T follicular helper cell (primary cell): Measurements from ENCODE around the gene MYBPHL.
"Not testable (repeated sequence)": the region's sequence is repeated elsewhere in the genome, so short reads cannot be mapped to it uniquely, and the experiment has no call there.

Experiments used
- DNase-seq: peaks from one replicate; pipeline ENCODE4 v3.0.0-alpha.2; 2020; ENCODE audit warnings: low read depth

The MYBPHL gene

GRCh38 chr1:109307274-109308021 is 637 bp upstream of the MYBPHL start:
- DNase-seq, result no peak

- DNase-seq, result not testable (repeated sequence)
Observed at GRCh38 chr1:109305991-109306390, 820 bp downstream of the MYBPHL start.

GRCh38 chr1:109304226-109304920 is 2.4 kb downstream of the MYBPHL start:
- DNase-seq, result no peak

GRCh38 chr1:109301874-109302273 is 4.9 kb downstream of the MYBPHL start:
- DNase-seq, result no peak

GRCh38 chr1:109300650-109301151 is 6.1 kb downstream of the MYBPHL start:
- DNase-seq, result no peak

GRCh38 chr1:109299558-109300343 is 7.1 kb downstream of the MYBPHL start:
- no peak for DNase-seq

GRCh38 chr1:109298666-109299557 is 7.9 kb downstream of the MYBPHL start:
- no peak for DNase-seq

- no peak for DNase-seq
Observed at GRCh38 chr1:109296782-109297181, 10.0 kb downstream of the MYBPHL start.

- DNase-seq, result no peak
Observed at GRCh38 chr1:109295712-109296415, 10.9 kb downstream of the MYBPHL start.

GRCh38 chr1:109294481-109294880 is 12.3 kb downstream of the MYBPHL start:
- DNase-seq, result no peak

- no peak for DNase-seq
Observed at GRCh38 chr1:109293026-109293425, 13.8 kb downstream of the MYBPHL start.

GRCh38 chr1:109292364-109292763 is 14.4 kb downstream of the MYBPHL start:
- no peak for DNase-seq

GRCh38 chr1:109290998-109291397 is 15.8 kb downstream of the MYBPHL start:
- DNase-seq, result no peak

GRCh38 chr1:109290137-109290536 is 16.7 kb downstream of the MYBPHL start:
- DNase-seq, result no peak

GRCh38 chr1:109286762-109287161 is 20.0 kb downstream of the MYBPHL start:
- not testable (repeated sequence) for DNase-seq

GRCh38 chr1:109283748-109284600 is 22.8 kb downstream of the MYBPHL start:
- DNase-seq, result no peak

GRCh38 chr1:109282952-109283747 is 23.7 kb downstream of the MYBPHL start, which contains the start of gene PSRC1:
Gene PSRC1, minus strand, starts transcription at chr1:109283145.
- DNase-seq, result peak; percentile 84

GRCh38 chr1:109282497-109282951 is 24.3 kb downstream of the MYBPHL start:
- DNase-seq, result no peak
